Loucy (cell line): Measurements from ENCODE around the gene ITPKA.

ENCODE experiments used
- H2AFZ ChIP-seq: fragments of 200-600 bp; sonication (generic); 2 replicates; pipeline ENCODE4 v1.6.0; 2016; ENCODE audit warnings: antibody characterized with exemption, mild to moderate bottlenecking, low read length, moderate library complexity
- H3F3A ChIP-seq: fragments of 200-600 bp; 2 replicates; pipeline ENCODE4 v1.6.0; 2016; ENCODE audit warnings: antibody characterized with exemption, low read depth, mild to moderate bottlenecking
- H3K27me3 ChIP-seq: fragments of 200-600 bp; sonication (generic); 2 replicates; pipeline ENCODE4 v1.6.1; 2014; ENCODE audit warnings: low read length, mild to moderate bottlenecking; ENCODE audit not compliant: insufficient read depth, poor library complexity, severe bottlenecking
- H3K36me3 ChIP-seq: fragments of 200-600 bp; sonication (generic); 2 replicates; pipeline ENCODE4 v1.6.1; 2016; ENCODE audit warnings: low read length; ENCODE audit not compliant: insufficient read depth
- H3K4me1 ChIP-seq: fragments of 200-600 bp; sonication (generic); 2 replicates; pipeline ENCODE4 v1.5.1; 2014; ENCODE audit warnings: low read length, mild to moderate bottlenecking; ENCODE audit not compliant: insufficient read depth, poor library complexity, severe bottlenecking
- H3K4me2 ChIP-seq: fragments of 200-600 bp; sonication (generic); 2 replicates; pipeline ENCODE4 v1.6.0; 2014; ENCODE audit warnings: antibody characterized with exemption, low read length, low read depth, mild to moderate bottlenecking; ENCODE audit not compliant: poor library complexity, severe bottlenecking
- H3K4me3 ChIP-seq: fragments of 200-600 bp; sonication (generic); 2 replicates; pipeline ENCODE4 v1.5.1; 2014; ENCODE audit warnings: low read length, mild to moderate bottlenecking, mixed read lengths; ENCODE audit not compliant: poor library complexity, severe bottlenecking
- H3K79me2 ChIP-seq: fragments of 200-600 bp; sonication (generic); 2 replicates; pipeline ENCODE4 v1.6.1; 2014; ENCODE audit warnings: low read length; ENCODE audit not compliant: insufficient read depth
- H3K9ac ChIP-seq: fragments of 200-600 bp; sonication (generic); 2 replicates; pipeline ENCODE4 v1.6.0; 2014; ENCODE audit warnings: mild to moderate bottlenecking, low read depth, low read length, moderate library complexity; ENCODE audit not compliant: poor library complexity, severe bottlenecking
- H3K9me2 ChIP-seq: fragments of 200-600 bp; sonication (generic); replicated peaks from 2 replicates; pipeline ENCODE4 v1.6.1; 2016; ENCODE audit warnings: low read depth, low read length, mixed read lengths
- H3K9me3 ChIP-seq: fragments of 200-600 bp; sonication (generic); 2 replicates; pipeline ENCODE4 v1.6.1; 2014; ENCODE audit warnings: mild to moderate bottlenecking, antibody characterized with exemption, low read length, low read depth; ENCODE audit not compliant: insufficient read depth
- H4K20me1 ChIP-seq: fragments of 200-600 bp; sonication (generic); 2 replicates; pipeline ENCODE4 v1.6.0; 2014; ENCODE audit warnings: antibody characterized with exemption, low read length, mild to moderate bottlenecking; ENCODE audit not compliant: insufficient read depth, poor library complexity, severe bottlenecking
- EZH2phosphoT487 ChIP-seq: fragments of 200-600 bp; IDR thresholded peaks from 2 replicates; pipeline ENCODE4 v1.6.1; 2018; ENCODE audit warnings: antibody characterized with exemption, mild to moderate bottlenecking, moderate library complexity, borderline replicate concordance
- TF ChIP-seq, protein P1 (sequence below): fragments of 200-600 bp; sonication (generic); conservative IDR thresholded peaks from 2 replicates; pipeline ENCODE4 v1.5.1; 2014; ENCODE audit warnings: mild to moderate bottlenecking, antibody characterized with exemption, low read length

Gene ITPKA

DNA sequence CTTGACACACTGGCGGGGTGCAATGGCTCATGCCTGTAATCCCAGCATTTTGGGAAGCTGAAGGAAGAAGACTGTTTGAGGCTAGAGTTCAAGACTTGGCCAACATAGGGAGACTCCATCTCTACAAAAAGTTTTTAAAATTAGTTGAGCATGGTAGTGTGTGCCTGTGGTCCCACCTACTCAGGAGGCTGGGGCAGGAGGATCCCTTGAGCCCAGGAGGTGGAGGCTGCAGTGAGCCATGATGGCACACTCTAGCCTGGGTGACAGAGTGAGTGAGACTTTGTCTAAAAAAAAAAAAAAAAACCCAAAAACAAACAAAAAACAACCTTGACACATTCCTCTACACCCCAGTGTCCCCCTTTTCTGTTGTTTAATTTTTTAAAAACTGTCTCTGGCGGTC lies 4.0 kb upstream of the ITPKA start:
- Histone ChIP-seq H2AFZ (no peak overlapping the region), H3K9ac (no peak overlapping the region), H3K4me2 (no peak overlapping the region), H3K4me1 (peaks cover 18% of the 10 kb centered on the region), H3K9me2 (no peaks in the 10 kb centered on the region), H4K20me1 (no peaks in the 10 kb centered on the region), H3K27me3 (no peaks in the 10 kb centered on the region), H3K4me3 (no peak overlapping the region), H3K79me2 (no peaks in the 10 kb centered on the region), H3K36me3 (no peaks in the 10 kb centered on the region), H3K9me3 (no peaks in the 10 kb centered on the region), H3F3A (no peaks in the 10 kb centered on the region)
- TF ChIP-seq, protein P1, sequence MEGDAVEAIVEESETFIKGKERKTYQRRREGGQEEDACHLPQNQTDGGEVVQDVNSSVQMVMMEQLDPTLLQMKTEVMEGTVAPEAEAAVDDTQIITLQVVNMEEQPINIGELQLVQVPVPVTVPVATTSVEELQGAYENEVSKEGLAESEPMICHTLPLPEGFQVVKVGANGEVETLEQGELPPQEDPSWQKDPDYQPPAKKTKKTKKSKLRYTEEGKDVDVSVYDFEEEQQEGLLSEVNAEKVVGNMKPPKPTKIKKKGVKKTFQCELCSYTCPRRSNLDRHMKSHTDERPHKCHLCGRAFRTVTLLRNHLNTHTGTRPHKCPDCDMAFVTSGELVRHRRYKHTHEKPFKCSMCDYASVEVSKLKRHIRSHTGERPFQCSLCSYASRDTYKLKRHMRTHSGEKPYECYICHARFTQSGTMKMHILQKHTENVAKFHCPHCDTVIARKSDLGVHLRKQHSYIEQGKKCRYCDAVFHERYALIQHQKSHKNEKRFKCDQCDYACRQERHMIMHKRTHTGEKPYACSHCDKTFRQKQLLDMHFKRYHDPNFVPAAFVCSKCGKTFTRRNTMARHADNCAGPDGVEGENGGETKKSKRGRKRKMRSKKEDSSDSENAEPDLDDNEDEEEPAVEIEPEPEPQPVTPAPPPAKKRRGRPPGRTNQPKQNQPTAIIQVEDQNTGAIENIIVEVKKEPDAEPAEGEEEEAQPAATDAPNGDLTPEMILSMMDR: no peak
- no peak for TF ChIP-seq EZH2phosphoT487

DNA sequence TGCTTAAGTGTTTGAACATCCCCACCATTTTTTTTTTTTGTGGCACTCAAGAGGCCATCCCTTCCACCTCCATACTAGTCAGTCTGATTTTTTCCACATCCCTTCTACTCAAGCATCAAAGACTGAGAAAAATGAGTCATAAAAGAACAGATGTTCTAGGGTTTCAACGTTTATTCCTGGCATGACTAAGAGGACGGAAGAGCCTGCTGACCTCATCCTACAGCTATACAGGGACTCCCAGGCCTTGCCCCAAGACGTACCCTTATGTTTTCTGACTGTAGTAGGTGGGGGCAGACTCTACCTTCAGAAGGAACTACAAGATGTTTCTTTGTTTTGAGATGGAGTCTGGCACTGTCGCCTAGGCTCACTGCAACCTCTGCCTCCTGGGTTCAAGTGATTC lies 3.3 kb upstream of the ITPKA start:
- Histone ChIP-seq H3K27me3 (no peaks in the 10 kb centered on the region), H3K36me3 (no peaks in the 10 kb centered on the region), H3K79me2 (no peaks in the 10 kb centered on the region), H4K20me1 (no peaks in the 10 kb centered on the region), H3K4me3 (no peak overlapping the region), H3K9me2 (no peaks in the 10 kb centered on the region), H3K4me2 (no peak overlapping the region), H3K4me1 (peaks cover 18% of the 10 kb centered on the region), H3K9me3 (no peaks in the 10 kb centered on the region), H3K9ac (no peak overlapping the region), H2AFZ (no peak overlapping the region), H3F3A (no peaks in the 10 kb centered on the region)
- TF ChIP-seq EZH2phosphoT487: no peak
- TF ChIP-seq, protein P1: no peak

DNA sequence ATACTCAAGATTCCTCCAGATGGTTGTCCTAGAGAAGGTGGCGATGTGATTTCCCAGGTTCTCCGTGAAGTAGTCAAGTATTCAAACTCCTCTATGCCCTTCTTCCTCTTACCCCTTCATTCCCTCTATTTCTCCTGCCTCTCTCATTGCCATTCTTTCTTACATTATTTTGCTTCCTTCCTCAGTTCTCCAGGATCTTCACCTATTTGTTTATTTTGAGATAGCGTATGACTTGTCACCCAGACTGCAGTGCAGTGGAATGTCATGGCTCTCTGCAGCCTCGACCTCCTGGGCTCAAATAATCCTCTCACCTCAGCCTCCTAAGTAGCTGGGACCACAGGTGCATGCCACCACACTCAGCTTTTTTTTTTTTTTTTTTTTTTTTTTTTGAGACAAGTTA lies 1.8 kb upstream of the ITPKA start:
- Histone ChIP-seq H3K4me2 (no peak overlapping the region), H3K4me3 (no peak overlapping the region), H3K79me2 (no peaks in the 10 kb centered on the region), H3K27me3 (no peaks in the 10 kb centered on the region), H3F3A (no peaks in the 10 kb centered on the region), H3K9ac (peak overlapping the region; percentile 92), H3K36me3 (no peaks in the 10 kb centered on the region), H3K9me2 (no peaks in the 10 kb centered on the region), H3K9me3 (no peaks in the 10 kb centered on the region), H2AFZ (no peak overlapping the region), H3K4me1 (peaks cover 18% of the 10 kb centered on the region), H4K20me1 (no peaks in the 10 kb centered on the region)
- TF ChIP-seq, protein P1: no peak
- no peak for TF ChIP-seq EZH2phosphoT487
